Inflammatory macrophage (primary cell): Measurements from ENCODE around the gene GRB10.
"Not testable (repeated sequence)": the region's sequence is repeated elsewhere in the genome, so short reads cannot be mapped to it uniquely, and the experiment has no call there.

Experiments
- DNase-seq, 2 donors: peaks; one replicate each; pipeline ENCODE4 v3.0.0-alpha.2; 2020 to 2022

The GRB10 gene

GRCh38 chr7:50743016-50743415 lies 39.7 kb downstream of the GRB10 start:
- DNase-seq = no peak

- no peak for DNase-seq
These were observed 40.3 kb downstream of the GRB10 start for GRCh38 chr7:50742401-50742800.

GRCh38 chr7:50739744-50740435 lies 42.8 kb downstream of the GRB10 start:
- peak in 1 of 2 donors; percentile 6 for DNase-seq

GRCh38 chr7:50738932-50739331 lies 43.8 kb downstream of the GRB10 start:
- no peak for DNase-seq

- DNase-seq = not testable (repeated sequence)
These were observed 46.9 kb downstream of the GRB10 start for GRCh38 chr7:50735836-50736235.

- no peak for DNase-seq
These were observed 47.4 kb downstream of the GRB10 start for GRCh38 chr7:50735333-50735732.

- no peak for DNase-seq
These were observed 48.5 kb downstream of the GRB10 start for GRCh38 chr7:50734246-50734645.

- DNase-seq = no peak
These were observed 49.1 kb downstream of the GRB10 start for GRCh38 chr7:50733552-50733951.

- DNase-seq = no peak
These were observed 50.8 kb downstream of the GRB10 start for GRCh38 chr7:50731703-50732582.

GRCh38 chr7:50730446-50731400 lies 52.0 kb downstream of the GRB10 start:
- DNase-seq = no peak

- DNase-seq = no peak
These were observed 52.7 kb downstream of the GRB10 start for GRCh38 chr7:50729962-50730361.

GRCh38 chr7:50728184-50728583 lies 54.5 kb downstream of the GRB10 start:
- no peak for DNase-seq

GRCh38 chr7:50727711-50728110 lies 55.0 kb downstream of the GRB10 start:
- no peak for DNase-seq

- no peak for DNase-seq
These were observed 55.6 kb downstream of the GRB10 start for GRCh38 chr7:50727072-50727471.

GRCh38 chr7:50725774-50726173 lies 56.9 kb downstream of the GRB10 start:
- DNase-seq = no peak

GRCh38 chr7:50724526-50725520 lies 57.9 kb downstream of the GRB10 start:
- DNase-seq = no peak

GRCh38 chr7:50723888-50724287 lies 58.8 kb downstream of the GRB10 start:
- DNase-seq = no peak

- DNase-seq = peak in 1 of 2 donors; percentile 32
These were observed 59.5 kb downstream of the GRB10 start for GRCh38 chr7:50723173-50723572.

GRCh38 chr7:50721661-50722259 lies 60.9 kb downstream of the GRB10 start:
- no peak for DNase-seq

- DNase-seq = no peak
These were observed 61.5 kb downstream of the GRB10 start for GRCh38 chr7:50721160-50721559.

- no peak for DNase-seq
These were observed 62.4 kb downstream of the GRB10 start for GRCh38 chr7:50720295-50720694.
